Tibial nerve (tissue), 4 donors: ENCODE data around the gene GHDC. TPM values are rescaled to one million over a fixed set of nuclear protein-coding genes. Genes with fewer than 3 reads are reported as not detected.
"Not testable (repeated sequence)": the region's sequence is repeated elsewhere in the genome, so short reads cannot be mapped to it uniquely, and the experiment has no call there.

Experiments used
- DNase-seq, 2 donors: peaks; one replicate each; pipeline ENCODE4 v3.0.0-alpha.2; 2019; ENCODE audit warnings: low spot score in 2 of 2
- H3K27ac ChIP-seq, 4 donors: fragments of 200-600 bp; sonication (generic) in 3 of 4; one replicate each; pipeline ENCODE4 v1.5.1; 2017 to 2019; ENCODE audit warnings: mild to moderate bottlenecking in 1 of 4
- H3K27me3 ChIP-seq, 2 donors: fragments of 200-600 bp; sonication (generic) in 1 of 2; one replicate each; pipeline versions ENCODE4 v1.5.1 to v1.6.0; 2017 to 2019
- H3K36me3 ChIP-seq, 3 donors: fragments of 200-600 bp; sonication (generic); one replicate each; pipeline ENCODE4 v1.5.1; 2018 to 2019
- H3K4me1 ChIP-seq, 4 donors: fragments of 200-600 bp; sonication (generic) in 3 of 4; one replicate each; pipeline ENCODE4 v1.5.1; 2017 to 2019
- H3K4me3 ChIP-seq, 4 donors: fragments of 200-600 bp; sonication (generic) in 3 of 4; one replicate each; pipeline ENCODE4 v1.5.1; 2017 to 2019; ENCODE audit warnings: mild to moderate bottlenecking in 1 of 4, moderate library complexity in 1 of 4
- H3K9me3 ChIP-seq, 4 donors: fragments of 200-600 bp; sonication (generic) in 3 of 4; one replicate each; pipeline ENCODE4 v1.5.1; 2017 to 2019
- EP300 ChIP-seq, 2 donors: sonication (generic); formaldehyde crosslinking; IDR thresholded peaks; one replicate each; pipeline ENCODE4 v1.6.1; 2017; ENCODE audit warnings: antibody characterized with exemption in 2 of 2, mild to moderate bottlenecking in 1 of 2
- POLR2A ChIP-seq, 2 donors: fragments of 450-650 bp; IDR thresholded peaks; one replicate each; pipeline ENCODE4 v1.6.1; 2017; ENCODE audit warnings: antibody characterized with exemption in 2 of 2, mild to moderate bottlenecking in 2 of 2, moderate library complexity in 2 of 2
- WGBS, 2 donors: methylation state at CpG; one replicate each; pipeline ENCODE4 v1.1.5; 2018; 5-methylcytosine and 5-hydroxymethylcytosine counted together
- total RNA-seq, 4 donors: library from RNA; depleted of rRNA; stranded (reverse); fragments of >200 nt; gene quantifications; one replicate each; pipeline ENCODE4 v1.1.0, GENCODE V29; 2016
- TF ChIP-seq, protein P1 (sequence below), 5 experiments: fragments of 200-600 bp in 3 of 5; fragments of 450-650 bp in 2 of 5; sonication (generic) in 3 of 5; IDR thresholded peaks; one replicate each; pipeline ENCODE4 v1.5.1; 2016 to 2019; ENCODE audit warnings: antibody characterized with exemption in 5 of 5, mild to moderate bottlenecking in 3 of 5, moderate library complexity in 2 of 5

Gene GHDC
- total RNA-seq, 4 donors from 2014 or later, result 36.4 to 77.9 (median 40.7) TPM

DNA sequence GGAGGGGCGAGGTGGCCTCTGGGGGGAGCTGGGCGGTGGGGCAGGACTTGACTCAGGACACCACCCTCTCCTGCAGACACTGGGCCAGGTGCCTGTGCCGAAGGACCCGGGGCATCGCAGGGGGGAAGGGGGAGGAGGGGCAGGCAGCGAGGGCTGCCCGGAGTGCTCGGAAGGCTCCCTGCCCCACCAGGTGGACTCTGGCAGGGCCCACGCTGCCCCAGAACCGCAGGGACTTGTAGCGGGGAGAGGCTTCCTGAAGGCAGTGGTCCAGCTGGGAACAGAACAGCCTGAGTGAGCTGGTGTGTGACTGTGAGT, 4.7 kb downstream of the GHDC start:
- DNase-seq, result no peak
- Histone ChIP-seq H3K4me1 (peaks cover 0 to 25% (median 12%) of the 10 kb centered on the region in 4 donors), H3K27ac (no peak overlapping the region), H3K36me3 (peaks cover 0 to 33% (median 0%) of the 10 kb centered on the region in 3 donors), H3K4me3 (no peak overlapping the region), H3K27me3 (no peaks in the 10 kb centered on the region), H3K9me3 (no peaks in the 10 kb centered on the region)
- TF ChIP-seq EP300 (IDR thresholded peaks at IDR 0.05) (no peak), POLR2A (IDR thresholded peaks at IDR 0.05) (no peak)
- TF ChIP-seq, protein P1, sequence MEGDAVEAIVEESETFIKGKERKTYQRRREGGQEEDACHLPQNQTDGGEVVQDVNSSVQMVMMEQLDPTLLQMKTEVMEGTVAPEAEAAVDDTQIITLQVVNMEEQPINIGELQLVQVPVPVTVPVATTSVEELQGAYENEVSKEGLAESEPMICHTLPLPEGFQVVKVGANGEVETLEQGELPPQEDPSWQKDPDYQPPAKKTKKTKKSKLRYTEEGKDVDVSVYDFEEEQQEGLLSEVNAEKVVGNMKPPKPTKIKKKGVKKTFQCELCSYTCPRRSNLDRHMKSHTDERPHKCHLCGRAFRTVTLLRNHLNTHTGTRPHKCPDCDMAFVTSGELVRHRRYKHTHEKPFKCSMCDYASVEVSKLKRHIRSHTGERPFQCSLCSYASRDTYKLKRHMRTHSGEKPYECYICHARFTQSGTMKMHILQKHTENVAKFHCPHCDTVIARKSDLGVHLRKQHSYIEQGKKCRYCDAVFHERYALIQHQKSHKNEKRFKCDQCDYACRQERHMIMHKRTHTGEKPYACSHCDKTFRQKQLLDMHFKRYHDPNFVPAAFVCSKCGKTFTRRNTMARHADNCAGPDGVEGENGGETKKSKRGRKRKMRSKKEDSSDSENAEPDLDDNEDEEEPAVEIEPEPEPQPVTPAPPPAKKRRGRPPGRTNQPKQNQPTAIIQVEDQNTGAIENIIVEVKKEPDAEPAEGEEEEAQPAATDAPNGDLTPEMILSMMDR (IDR thresholded peaks at IDR 0.05), result no peak
- 75 to 86% methylated on average over 8 to 9 of the region's 11 CpGs for WGBS, 2 donors

DNA sequence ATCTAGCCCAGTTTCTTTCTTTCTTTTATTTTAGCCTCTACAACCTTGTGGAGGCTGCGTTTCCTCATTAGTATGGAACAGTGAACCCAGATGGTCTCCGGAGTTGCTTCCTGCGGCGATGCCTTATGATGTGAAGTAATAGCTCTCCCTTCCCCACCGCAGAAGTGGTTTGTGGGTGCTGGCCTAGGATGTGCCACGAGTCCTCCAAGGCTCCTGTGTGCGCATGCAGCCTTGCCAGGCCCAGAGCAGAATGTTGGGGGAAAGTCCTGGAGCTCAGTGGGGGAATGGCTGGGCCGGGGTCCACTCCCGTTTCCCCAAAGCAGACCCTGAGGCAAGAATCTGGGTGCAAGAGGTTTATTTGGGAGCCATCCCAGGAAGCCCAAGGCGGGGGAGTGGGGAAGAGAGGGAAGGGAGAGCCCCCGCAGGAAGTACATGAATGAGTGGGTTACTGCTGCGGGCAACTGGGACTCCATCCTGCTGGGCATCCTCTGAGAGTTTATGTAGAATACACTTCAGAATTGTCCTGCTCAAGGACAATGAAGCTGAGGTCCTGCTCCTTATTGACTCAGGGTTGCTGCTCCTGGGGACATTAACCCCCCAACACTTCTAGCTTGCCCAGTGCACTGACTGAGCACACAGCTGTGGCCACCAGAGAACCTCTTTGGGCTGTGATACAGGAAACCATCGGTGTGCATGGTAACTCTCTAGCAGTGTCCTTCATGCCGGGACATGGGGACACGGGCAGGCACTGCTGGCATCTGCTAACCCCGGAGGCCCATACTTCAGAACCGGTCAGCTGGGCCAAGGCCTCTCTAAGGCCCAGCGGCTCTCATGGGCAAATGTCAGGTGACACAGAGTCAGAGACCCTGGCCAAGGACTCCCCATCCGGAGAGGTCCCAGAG, 5.3 kb downstream of the GHDC start:
- WGBS, 2 donors, result 74 to 79% methylated on average over 19 of the region's 19 CpGs

DNA sequence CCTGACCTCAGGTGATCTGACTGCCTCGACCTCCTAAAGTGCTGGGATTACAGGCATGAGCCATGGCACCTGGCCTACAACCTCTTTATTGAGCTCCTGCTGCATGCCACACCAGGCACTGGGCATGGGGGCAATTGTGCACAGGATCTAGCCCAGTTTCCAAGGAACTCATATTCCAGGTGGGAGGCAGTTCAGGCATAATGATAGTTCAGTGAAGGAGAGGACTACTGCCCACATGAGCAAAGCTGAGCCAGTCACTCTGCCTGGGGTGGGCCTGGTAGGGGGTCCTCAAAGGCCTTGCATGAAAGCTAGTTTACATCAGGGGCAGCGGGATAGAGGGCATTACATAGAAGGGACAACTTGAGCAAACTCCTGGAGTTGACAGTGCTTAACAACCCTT, 6.5 kb downstream of the GHDC start:
- peaks cover 0 to 26% (median 11%) of the 10 kb centered on the region in 4 donors for H3K4me1 ChIP-seq
- no peak overlapping the region for H3K4me3 ChIP-seq
- no peak for DNase-seq
- no peaks in the 10 kb centered on the region for H3K9me3 ChIP-seq
- WGBS, 2 donors, result 78 to 90% methylated on average over 2 of the region's 2 CpGs
- no peaks in the 10 kb centered on the region for H3K27me3 ChIP-seq
- peaks cover 0 to 33% (median 0%) of the 10 kb centered on the region in 3 donors for H3K36me3 ChIP-seq
- TF ChIP-seq, protein P1 (IDR thresholded peaks at IDR 0.05), result no peak
- TF ChIP-seq EP300 (IDR thresholded peaks at IDR 0.05) (no peak), POLR2A (IDR thresholded peaks at IDR 0.05) (no peak)
- no peak overlapping the region for H3K27ac ChIP-seq

More for the DNA sequence above, 5.3 kb downstream of the GHDC start:
- Histone ChIP-seq H3K4me3 (no peak overlapping the region), H3K4me1 (peaks cover 0 to 27% (median 16%) of the 10 kb centered on the region in 4 donors), H3K27ac (no peak overlapping the region), H3K36me3 (peaks cover 0 to 33% (median 0%) of the 10 kb centered on the region in 3 donors), H3K9me3 (no peaks in the 10 kb centered on the region), H3K27me3 (no peaks in the 10 kb centered on the region)
- no peak for TF ChIP-seq POLR2A (IDR thresholded peaks at IDR 0.05)
- TF ChIP-seq EP300 (IDR thresholded peaks at IDR 0.05), result no peak
- TF ChIP-seq, protein P1 (IDR thresholded peaks at IDR 0.05), result no peak
- DNase-seq, result no peak

DNA sequence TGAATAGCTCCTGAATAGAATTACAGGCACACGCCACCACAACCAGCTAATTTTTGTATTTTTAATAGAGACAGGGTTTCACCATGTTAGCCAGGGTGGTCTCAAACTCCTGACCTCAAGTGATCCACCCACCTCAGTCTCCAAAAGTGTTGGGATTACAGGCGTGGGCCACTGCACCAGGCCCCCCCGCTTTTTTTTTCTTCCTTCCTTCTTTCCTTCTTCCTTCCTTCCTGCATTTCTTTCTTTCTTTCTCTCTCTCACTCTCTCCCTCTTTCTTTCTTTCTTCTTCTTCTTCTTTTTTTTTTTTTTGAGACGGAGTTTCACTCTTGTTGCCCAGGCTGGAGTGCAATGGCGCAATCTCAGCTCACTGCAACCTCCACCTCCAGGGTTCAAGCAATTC, 8.1 kb downstream of the GHDC start:
- not testable (repeated sequence) for H3K4me3 ChIP-seq, DNase-seq, H3K9me3 ChIP-seq, H3K27ac ChIP-seq
- Histone ChIP-seq H3K4me1 (peaks cover 0 to 26% (median 14%) of the 10 kb centered on the region in 4 donors), H3K27me3 (peaks cover 0 to 16% of the 10 kb centered on the region in 2 donors), H3K36me3 (peaks cover 0 to 21% (median 0%) of the 10 kb centered on the region in 3 donors)
- 84 to 86% methylated on average over 5 of the region's 5 CpGs for WGBS, 2 donors

DNA sequence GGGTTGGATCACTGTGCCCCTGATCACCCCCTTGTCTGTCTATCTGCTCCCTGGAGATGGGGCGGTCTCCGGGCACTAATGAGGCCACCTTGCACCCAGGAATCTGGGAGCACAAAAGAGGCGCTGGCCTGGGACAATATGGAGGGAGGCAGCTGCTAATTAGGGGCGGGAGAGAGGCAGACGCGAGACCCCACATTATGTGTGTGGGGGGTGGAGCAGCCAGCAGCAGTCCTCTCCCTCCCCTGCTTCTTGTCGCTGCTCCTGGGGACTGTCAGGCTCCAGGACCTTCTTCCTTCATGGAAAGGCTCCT, 8.7 kb downstream of the GHDC start:
- Histone ChIP-seq H3K4me3 (no peak overlapping the region), H3K4me1 (peaks cover 0 to 32% (median 21%) of the 10 kb centered on the region in 4 donors), H3K27me3 (peaks cover 0 to 22% of the 10 kb centered on the region in 2 donors), H3K9me3 (no peaks in the 10 kb centered on the region), H3K27ac (no peak overlapping the region), H3K36me3 (peaks cover 0 to 15% (median 0%) of the 10 kb centered on the region in 3 donors)
- no peak for DNase-seq
- TF ChIP-seq, protein P1 (IDR thresholded peaks at IDR 0.05), result no peak
- no peak for TF ChIP-seq EP300 (IDR thresholded peaks at IDR 0.05)
- TF ChIP-seq POLR2A (IDR thresholded peaks at IDR 0.05), result no peak
- 72 to 74% methylated on average over 7 of the region's 7 CpGs for WGBS, 2 donors
